SK-N-SH (cell line): ENCODE results near the gene RBMS3. TPM values are rescaled to one million over a fixed set of nuclear protein-coding genes. Genes with fewer than 3 reads are reported as not detected.

Source experiments
- CHD2 ChIP-seq: fragments of 150-350 bp; IDR thresholded peaks from 2 replicates; pipeline ENCODE4 v1.6.1; 2018; ENCODE audit warnings: low read length; ENCODE audit not compliant: partially characterized antibody
- EP300 ChIP-seq, 2 experiments: IDR thresholded peaks; 2 replicates each; pipeline versions ENCODE4 v1.4.0 to v1.6.1; 2012; ENCODE audit warnings: borderline replicate concordance in 1 of 2, low read depth in 1 of 2, low read length in 1 of 2
- EZH2phosphoT487 ChIP-seq: fragments of 200-600 bp; sonication (generic); IDR thresholded peaks from 2 replicates; pipeline ENCODE4 v1.6.1; 2017; ENCODE audit warnings: low read depth, mixed run types, mild to moderate bottlenecking, antibody characterized with exemption, moderate library complexity, borderline replicate concordance
- FOXJ3 ChIP-seq: sonication (generic); formaldehyde crosslinking; IDR thresholded peaks from 2 replicates; pipeline ENCODE4 v1.5.1; 2020; ENCODE audit warnings: mild to moderate bottlenecking, missing genetic modification reagents
- JUND ChIP-seq: IDR thresholded peaks from 2 replicates; pipeline ENCODE4 v1.4.0; 2012
- MAX ChIP-seq: IDR thresholded peaks from 2 replicates; pipeline ENCODE4 v1.4.0; 2012; ENCODE audit warnings: low read depth
- MEF2A ChIP-seq: IDR thresholded peaks from 2 replicates; pipeline ENCODE4 v1.4.0; 2012; ENCODE audit warnings: low read depth, borderline replicate concordance
- NFIC ChIP-seq: IDR thresholded peaks from 2 replicates; pipeline ENCODE4 v1.4.0; 2012; ENCODE audit warnings: borderline replicate concordance
- RAD21 ChIP-seq: IDR thresholded peaks from 2 replicates; pipeline ENCODE4 v1.6.1; 2012; ENCODE audit warnings: mild to moderate bottlenecking, low read length
- RCOR1 ChIP-seq: fragments of 150-350 bp; IDR thresholded peaks from 2 replicates; pipeline ENCODE4 v1.6.1; 2017; ENCODE audit warnings: antibody characterized with exemption, low read length
- REST ChIP-seq: IDR thresholded peaks from 2 replicates; pipeline ENCODE4 v1.6.1; 2012; ENCODE audit warnings: mild to moderate bottlenecking, low read depth, low read length, moderate library complexity
- TEAD4 ChIP-seq: IDR thresholded peaks from 2 replicates; pipeline ENCODE4 v1.4.0; 2012; ENCODE audit warnings: mild to moderate bottlenecking, borderline replicate concordance; ENCODE audit not compliant: insufficient read depth
- USF1 ChIP-seq: IDR thresholded peaks from 2 replicates; pipeline ENCODE4 v1.4.0; 2012; ENCODE audit warnings: low read depth, borderline replicate concordance
- USF2 ChIP-seq: fragments of 150-350 bp; IDR thresholded peaks from 2 replicates; pipeline ENCODE4 v1.6.1; 2017; ENCODE audit warnings: antibody characterized with exemption, low read length, low read depth, borderline replicate concordance
- YY1 ChIP-seq: IDR thresholded peaks from 2 replicates; pipeline ENCODE4 v1.4.0; 2012; ENCODE audit warnings: low read depth, mild to moderate bottlenecking
- polyA plus RNA-seq, 3 experiments: library from polyadenylated mRNA; depleted of rRNA; stranded (reverse); fragments of >200 nt; gene quantifications; 2 replicates each; pipeline ENCODE4 v1.2.3, GENCODE V29; 2012
- TF ChIP-seq, protein P1 (sequence below): IDR thresholded peaks from 2 replicates; pipeline ENCODE4 v1.4.0; 2012; ENCODE audit warnings: low read depth, borderline replicate concordance

Gene RBMS3
- polyA plus RNA-seq, 1 of the 3 experiments (the other 2 are of a cell fraction): 8.2 TPM

DNA sequence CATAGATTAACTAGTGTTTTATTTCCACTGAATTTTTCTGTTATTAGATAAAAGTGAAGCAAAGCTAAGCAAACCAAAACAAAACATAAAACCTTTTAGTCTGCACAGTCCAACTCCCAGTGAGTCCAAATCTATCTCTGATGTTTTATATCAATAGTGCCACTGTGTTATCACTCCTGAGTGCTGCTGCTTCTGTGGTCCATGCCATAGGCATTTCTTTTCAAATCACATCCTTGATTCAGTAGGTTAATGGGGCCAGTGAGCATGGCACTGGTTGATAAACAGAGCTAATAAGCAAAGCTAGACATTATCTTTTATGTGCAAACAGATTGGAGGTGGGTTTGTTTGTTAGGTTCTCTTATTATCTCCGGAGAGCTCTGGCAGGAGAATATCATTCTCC lies 30.0 kb downstream of the RBMS3 start (continued):
- TF ChIP-seq USF1 (no peak), YY1 (no peak), CHD2 (peak; percentile 62), REST (no peak), MAX (no peak), RCOR1 (peak; percentile 93), MEF2A (no peak), JUND (no peak), NFIC (no peak), FOXJ3 (CRISPR knock-in tag) (peak; percentile 97), RAD21 (peak; percentile 1), EZH2phosphoT487 (no peak), USF2 (no peak), EP300 (IDR thresholded peaks at IDR 0.05; ENCODE audit: borderline replicate concordance in 1 of 2, low read depth in 1 of 2, low read length in 1 of 2) (peak in 1 of 2 experiments; percentile 95; a peak in 2 of 4 replicates), TEAD4 (peak; percentile 57; the same call in 1 of the 2 replicates)
- TF ChIP-seq, protein P1, sequence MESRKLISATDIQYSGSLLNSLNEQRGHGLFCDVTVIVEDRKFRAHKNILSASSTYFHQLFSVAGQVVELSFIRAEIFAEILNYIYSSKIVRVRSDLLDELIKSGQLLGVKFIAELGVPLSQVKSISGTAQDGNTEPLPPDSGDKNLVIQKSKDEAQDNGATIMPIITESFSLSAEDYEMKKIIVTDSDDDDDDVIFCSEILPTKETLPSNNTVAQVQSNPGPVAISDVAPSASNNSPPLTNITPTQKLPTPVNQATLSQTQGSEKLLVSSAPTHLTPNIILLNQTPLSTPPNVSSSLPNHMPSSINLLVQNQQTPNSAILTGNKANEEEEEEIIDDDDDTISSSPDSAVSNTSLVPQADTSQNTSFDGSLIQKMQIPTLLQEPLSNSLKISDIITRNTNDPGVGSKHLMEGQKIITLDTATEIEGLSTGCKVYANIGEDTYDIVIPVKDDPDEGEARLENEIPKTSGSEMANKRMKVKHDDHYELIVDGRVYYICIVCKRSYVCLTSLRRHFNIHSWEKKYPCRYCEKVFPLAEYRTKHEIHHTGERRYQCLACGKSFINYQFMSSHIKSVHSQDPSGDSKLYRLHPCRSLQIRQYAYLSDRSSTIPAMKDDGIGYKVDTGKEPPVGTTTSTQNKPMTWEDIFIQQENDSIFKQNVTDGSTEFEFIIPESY: no peak
